Glomerular visceral epithelial cell (primary cell): Measurements from ENCODE around the gene HOXB6.

Source experiments
- DNase-seq: peaks from one replicate; pipeline ENCODE4 v3.0.0-alpha.2; 2016; ENCODE audit errors: extremely low spot score

Gene HOXB6

DNA sequence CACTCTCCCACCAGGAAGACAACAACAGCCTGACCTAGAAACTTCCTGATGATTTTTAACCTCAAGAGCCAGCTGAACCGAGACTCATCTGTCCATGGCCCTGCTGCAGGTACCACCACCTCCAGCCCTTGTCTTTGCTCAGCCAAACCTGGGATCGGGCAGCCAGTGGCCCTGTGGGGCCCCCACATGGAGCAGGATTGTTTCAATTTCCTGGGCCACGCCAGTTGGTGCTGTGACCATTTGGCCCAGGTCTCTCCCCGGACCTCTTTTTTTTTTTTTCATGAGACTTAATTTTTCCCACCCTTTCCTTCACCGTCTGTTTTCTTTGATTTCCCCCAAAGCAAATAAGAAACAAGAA is 51.6 kb downstream of the HOXB6 start:
- DNase-seq, result no peak

DNA sequence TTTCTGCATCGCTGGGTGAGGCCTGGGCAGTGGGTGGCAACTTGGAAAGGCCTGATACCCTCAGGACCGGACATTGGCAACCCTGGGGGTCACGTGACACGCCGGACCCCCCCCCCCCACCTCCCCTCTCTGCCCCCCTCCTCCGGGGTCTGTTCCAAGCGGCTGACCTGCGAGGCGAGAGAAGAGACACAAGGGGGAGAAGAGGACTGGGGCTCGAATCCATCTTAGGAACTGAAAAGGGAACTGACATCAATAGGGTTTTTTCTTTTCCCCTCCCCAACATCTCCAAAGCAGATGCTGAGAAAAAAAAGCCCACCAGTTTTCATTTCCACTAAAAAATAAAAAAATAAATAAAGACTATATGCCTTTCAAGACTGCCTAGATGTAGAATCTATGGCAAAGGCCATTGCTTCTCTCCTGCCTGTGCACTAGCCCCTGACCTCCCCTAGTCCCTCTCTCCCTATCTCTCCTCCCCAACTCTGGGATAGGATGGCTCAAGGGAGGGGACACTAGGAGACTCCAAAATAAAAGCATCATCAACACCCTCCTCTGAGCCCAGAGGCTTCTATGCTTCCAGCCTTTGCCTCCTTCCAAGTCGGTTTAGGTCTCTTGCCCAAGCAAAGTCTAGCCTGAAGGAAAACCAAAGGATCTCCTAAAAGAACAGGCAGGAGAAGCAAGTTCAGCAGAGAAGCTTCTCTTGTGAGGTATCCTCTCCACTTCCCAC is 52.2 kb downstream of the HOXB6 start:
- no peak for DNase-seq

- no peak for DNase-seq
These were observed 53.0 kb downstream of the HOXB6 start for GRCh38 chr17:48551596-48552465.

- no peak for DNase-seq
These were observed 53.6 kb downstream of the HOXB6 start for GRCh38 chr17:48551214-48551555.

DNA sequence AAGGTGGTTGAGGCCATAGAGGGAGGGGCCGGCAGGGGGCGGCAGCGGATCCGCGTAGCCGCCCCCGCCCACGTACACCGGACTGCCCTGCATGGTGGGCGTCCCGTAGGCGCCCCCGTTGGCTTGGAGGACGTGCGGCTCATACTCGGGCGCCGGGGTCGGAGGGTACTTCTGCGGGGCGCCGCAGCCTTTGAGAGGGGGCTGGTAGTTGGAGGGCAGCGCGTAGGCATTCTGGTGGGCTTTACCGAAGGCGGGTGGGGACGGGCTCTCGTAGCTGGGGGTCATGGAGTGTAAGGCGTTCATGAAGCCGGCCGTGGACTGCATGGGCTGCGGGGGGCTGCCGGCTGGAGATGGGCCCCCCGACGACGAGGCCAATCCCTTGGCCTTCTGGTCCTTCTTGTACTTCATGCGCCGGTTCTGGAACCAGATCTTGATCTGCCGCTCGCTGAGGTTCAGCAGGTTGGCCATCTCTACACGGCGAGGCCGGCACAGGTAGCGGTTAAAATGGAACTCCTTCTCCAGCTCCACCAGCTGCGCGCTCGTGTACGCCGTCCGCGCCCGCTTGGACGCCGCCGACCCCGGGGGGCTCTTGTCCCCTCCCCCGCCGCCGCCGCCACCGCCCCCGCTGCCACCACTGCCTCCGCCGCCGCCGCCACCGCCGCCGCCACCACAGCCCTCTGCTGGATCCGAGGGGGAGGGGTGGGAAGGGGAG is 54.1 kb downstream of the HOXB6 start:
- DNase-seq, result no peak

- DNase-seq, result no peak
These were observed 54.8 kb downstream of the HOXB6 start for GRCh38 chr17:48549914-48550501.

DNA sequence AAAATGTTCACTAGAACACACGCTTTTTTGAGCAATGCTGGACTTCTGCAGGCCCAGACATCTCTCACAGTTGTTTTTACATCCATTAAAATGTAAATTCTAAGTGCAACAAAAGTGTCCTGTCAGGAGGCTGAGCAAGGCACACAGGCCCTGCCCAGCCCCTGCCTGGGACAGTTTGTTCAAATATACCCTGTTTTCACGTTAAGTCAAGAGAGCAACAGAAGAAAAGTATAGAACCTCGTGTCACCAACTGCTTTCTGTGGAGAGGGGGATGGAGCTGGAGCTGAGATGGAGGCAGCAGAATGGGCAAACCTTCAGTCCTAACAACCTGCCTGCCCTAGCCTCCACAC is 55.5 kb downstream of the HOXB6 start:
- no peak for DNase-seq

GRCh38 chr17:48548523-48549280 is 56.1 kb downstream of the HOXB6 start:
- DNase-seq, result no peak

DNA sequence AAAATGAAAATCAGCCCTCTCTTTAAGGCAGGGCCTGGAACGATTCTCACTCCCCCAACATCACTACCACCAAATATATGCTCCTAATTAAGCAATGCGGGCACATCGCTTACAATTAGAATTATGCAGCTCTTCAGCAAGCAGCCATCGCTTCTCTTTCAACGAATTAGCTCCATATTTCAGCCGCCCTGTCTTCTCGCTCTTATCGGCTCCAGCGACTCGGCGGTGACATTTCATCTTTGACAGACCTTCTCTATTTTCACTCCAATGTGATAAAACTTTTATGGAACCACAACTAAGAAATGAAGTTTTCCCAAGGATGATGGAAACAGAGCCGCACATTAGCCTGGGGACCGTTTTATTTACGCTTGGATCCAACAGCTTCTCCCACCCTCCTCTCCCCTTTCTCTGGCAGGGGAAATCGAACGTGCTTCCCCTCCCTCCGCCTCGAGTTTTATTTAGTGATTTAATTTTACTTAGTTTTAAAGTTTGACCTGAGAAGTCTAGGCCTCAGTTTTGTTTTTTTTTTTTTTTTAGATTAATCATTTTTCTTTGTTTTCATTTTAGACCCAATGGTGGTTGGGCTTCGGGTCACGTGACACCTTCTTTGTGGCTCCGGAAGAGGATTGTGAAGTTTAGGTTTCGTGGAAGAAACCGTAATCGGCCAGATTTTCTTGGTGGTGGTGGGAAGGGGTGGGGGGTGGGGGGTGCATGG is 56.8 kb downstream of the HOXB6 start:
- peak; percentile 56 for DNase-seq

GRCh38 chr17:48546924-48547807 is 57.6 kb downstream of the HOXB6 start:
- DNase-seq, result peak; percentile 26

DNA sequence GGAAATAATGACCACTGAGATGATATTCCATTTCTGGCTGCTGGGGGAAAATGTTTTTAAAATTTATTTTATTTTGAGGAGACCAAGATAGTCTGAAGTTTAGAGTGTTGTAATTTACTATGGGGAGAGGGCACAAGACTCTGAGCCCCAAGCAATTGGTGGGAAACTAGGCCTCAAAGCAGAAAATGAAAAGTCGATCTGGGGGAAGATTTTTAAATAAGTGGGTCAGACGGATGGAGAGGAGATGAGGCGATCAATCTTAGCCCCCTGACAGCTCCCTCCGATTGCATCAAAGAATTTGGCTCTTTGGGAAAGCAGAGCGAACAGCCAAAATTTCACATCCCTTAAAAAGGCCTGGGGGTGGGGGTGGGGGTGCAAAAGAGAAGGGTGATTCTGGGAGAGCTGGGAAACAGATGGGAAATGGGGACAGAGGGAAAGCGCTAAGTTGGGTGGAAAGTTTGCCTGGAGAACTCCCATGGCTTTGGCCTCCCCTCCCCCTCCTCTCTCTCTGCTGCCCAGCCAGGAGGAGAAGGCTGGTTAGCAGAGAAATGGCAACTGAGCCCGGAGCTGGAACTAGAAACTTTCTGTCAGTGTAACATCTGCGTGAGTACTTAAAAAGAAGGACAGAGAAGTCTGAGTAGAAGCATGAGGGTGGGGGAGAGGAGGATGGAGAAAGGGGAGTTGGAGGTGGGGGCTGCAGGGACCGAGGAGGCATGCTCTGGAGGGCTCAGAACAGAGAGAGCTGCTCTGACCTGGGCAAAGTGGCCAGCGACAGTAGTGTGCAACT is 58.5 kb downstream of the HOXB6 start:
- DNase-seq, result no peak
